ENCODE results near the gene UNC5CL.

DNA sequence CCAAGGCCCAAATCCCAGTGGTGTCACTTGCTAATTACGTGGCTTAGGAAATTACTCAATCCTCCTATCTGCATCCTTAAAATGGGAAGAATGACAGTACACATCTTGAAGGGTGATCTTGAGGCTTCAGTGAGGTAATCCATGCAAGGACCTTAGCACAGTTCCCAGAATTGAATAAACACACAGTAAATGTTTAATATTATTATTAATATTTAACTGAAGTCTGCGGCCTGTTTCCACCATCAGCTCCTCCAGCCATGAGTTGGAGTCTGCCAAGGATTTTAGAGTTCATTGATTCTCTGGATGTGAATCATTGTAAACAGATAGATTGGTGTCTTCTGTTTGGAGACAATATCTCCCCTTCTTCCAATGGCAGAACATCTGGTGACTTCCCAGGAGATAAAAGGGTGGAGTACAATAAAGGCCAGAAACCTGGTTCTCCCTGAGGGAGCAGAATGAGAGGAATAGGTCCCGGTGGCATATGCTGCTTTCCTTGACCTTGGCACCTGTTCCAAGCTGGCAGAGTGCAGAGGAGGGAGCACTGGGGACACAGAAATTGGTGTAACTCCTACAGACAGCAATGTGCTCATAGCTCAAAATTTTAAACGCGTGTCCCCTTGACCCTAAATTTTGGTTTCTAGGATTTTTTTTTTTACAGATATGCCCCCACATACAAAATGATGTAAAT lies 25.4 kb downstream of the UNC5CL start:
- TF ChIP-seq CTCF (conservative IDR thresholded peaks at IDR 0.05 in 1 of 2, IDR thresholded peaks at IDR 0.05 in 1 of 2; ENCODE audit: low read depth in 1 of 2, low read length in 2 of 2), result no peak
- TF ChIP-seq EZH2 (IDR thresholded peaks at IDR 0.05; ENCODE audit: low read length, missing control alignments), result no peak

Data from fibroblast of lung (primary cell).